Ishikawa (cell line): Measurements from ENCODE around the gene NAV2.

Experiments
- CEBPB ChIP-seq: IDR thresholded peaks from 2 replicates; pipeline ENCODE4 v1.6.1; 2012
- CREB1 ChIP-seq: IDR thresholded peaks from 2 replicates; pipeline ENCODE4 v1.6.1; 2012; ENCODE audit warnings: low read depth
- EGR1 ChIP-seq: IDR thresholded peaks from 2 replicates; pipeline ENCODE4 v1.6.1; 2012
- EP300 ChIP-seq: IDR thresholded peaks from 2 replicates; pipeline ENCODE4 v1.6.1; 2012; ENCODE audit warnings: borderline replicate concordance
- FOXM1 ChIP-seq: IDR thresholded peaks from 2 replicates; pipeline ENCODE4 v1.6.1; 2012; ENCODE audit warnings: low read depth, borderline replicate concordance
- NFIC ChIP-seq: IDR thresholded peaks from 2 replicates; pipeline ENCODE4 v1.6.1; 2012
- RAD21 ChIP-seq: IDR thresholded peaks from 2 replicates; pipeline ENCODE4 v1.6.1; 2012; ENCODE audit warnings: low read depth
- TAF1 ChIP-seq: IDR thresholded peaks from 2 replicates; pipeline ENCODE4 v1.6.1; 2012; ENCODE audit warnings: low read depth, mild to moderate bottlenecking
- TCF12 ChIP-seq: IDR thresholded peaks from 2 replicates; pipeline ENCODE4 v1.6.1; 2012; ENCODE audit warnings: low read depth
- TEAD4 ChIP-seq: IDR thresholded peaks from 2 replicates; pipeline ENCODE4 v1.6.1; 2012
- YY1 ChIP-seq: IDR thresholded peaks from 2 replicates; pipeline ENCODE4 v1.6.1; 2012; ENCODE audit warnings: low read depth
- ZBTB7A ChIP-seq: IDR thresholded peaks from 2 replicates; pipeline ENCODE4 v1.6.1; 2012; ENCODE audit warnings: low read depth
- TF ChIP-seq, protein P1 (sequence below): IDR thresholded peaks from 2 replicates; pipeline ENCODE4 v1.6.1; 2012; ENCODE audit warnings: low read depth, mild to moderate bottlenecking
- TF ChIP-seq, protein P2 (sequence below): IDR thresholded peaks from 2 replicates; pipeline ENCODE4 v1.6.1; 2012
- TF ChIP-seq, protein P3 (sequence below): IDR thresholded peaks from 2 replicates; pipeline ENCODE4 v1.6.1; 2012

NAV2 gene

DNA sequence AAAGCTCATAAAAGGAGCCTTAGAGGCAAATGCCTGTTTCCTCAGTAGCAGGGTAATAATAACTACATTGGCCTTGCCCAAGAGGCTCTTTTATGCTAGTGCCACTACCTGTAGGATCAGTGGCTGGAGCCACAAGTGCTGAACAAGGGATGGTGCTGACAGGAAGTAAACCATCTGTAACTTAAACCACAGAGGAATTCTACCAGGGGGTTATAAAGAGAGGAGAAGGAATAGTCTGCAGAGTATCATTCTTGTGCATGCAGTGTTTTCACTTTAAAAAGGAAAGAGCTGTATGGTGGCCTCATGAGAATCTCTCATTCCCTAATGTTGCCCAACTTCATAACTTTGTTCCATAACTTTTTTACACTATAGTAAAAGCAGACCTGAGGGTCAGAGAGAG, 279.5 kb downstream of the NAV2 start:
- TF ChIP-seq TEAD4 (no peak), NFIC (no peak), TCF12 (no peak), YY1 (no peak), CEBPB (no peak), EGR1 (no peak), CREB1 (no peak), TAF1 (no peak), RAD21 (no peak), FOXM1 (no peak)
- TF ChIP-seq, protein P1, sequence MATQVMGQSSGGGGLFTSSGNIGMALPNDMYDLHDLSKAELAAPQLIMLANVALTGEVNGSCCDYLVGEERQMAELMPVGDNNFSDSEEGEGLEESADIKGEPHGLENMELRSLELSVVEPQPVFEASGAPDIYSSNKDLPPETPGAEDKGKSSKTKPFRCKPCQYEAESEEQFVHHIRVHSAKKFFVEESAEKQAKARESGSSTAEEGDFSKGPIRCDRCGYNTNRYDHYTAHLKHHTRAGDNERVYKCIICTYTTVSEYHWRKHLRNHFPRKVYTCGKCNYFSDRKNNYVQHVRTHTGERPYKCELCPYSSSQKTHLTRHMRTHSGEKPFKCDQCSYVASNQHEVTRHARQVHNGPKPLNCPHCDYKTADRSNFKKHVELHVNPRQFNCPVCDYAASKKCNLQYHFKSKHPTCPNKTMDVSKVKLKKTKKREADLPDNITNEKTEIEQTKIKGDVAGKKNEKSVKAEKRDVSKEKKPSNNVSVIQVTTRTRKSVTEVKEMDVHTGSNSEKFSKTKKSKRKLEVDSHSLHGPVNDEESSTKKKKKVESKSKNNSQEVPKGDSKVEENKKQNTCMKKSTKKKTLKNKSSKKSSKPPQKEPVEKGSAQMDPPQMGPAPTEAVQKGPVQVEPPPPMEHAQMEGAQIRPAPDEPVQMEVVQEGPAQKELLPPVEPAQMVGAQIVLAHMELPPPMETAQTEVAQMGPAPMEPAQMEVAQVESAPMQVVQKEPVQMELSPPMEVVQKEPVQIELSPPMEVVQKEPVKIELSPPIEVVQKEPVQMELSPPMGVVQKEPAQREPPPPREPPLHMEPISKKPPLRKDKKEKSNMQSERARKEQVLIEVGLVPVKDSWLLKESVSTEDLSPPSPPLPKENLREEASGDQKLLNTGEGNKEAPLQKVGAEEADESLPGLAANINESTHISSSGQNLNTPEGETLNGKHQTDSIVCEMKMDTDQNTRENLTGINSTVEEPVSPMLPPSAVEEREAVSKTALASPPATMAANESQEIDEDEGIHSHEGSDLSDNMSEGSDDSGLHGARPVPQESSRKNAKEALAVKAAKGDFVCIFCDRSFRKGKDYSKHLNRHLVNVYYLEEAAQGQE, result no peak
- TF ChIP-seq, protein P2, sequence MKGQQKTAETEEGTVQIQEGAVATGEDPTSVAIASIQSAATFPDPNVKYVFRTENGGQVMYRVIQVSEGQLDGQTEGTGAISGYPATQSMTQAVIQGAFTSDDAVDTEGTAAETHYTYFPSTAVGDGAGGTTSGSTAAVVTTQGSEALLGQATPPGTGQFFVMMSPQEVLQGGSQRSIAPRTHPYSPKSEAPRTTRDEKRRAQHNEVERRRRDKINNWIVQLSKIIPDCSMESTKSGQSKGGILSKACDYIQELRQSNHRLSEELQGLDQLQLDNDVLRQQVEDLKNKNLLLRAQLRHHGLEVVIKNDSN, result no peak
- TF ChIP-seq, protein P3, sequence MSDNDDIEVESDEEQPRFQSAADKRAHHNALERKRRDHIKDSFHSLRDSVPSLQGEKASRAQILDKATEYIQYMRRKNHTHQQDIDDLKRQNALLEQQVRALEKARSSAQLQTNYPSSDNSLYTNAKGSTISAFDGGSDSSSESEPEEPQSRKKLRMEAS, result no peak

DNA sequence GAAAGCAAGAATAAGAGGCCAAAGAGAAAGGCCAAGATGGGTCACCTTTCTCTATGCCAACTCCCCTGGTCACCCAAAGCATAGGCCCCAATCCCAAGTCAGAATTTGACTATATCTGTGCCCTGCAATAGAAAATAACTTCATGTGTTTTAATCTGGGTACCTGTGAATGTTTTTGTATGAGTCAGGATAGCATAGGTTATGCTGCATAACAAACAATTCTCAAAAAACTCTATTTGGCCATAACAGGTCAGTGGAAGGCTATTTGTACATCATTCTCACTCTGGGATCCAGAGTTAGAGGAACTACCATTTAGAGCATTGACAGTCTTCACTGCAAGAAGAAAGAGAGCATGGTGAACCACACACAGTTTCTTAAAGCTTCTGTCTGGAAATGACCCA, 280.4 kb downstream of the NAV2 start:
- no peak for TF ChIP-seq TCF12
- TF ChIP-seq, protein P3, result no peak
- no peak for TF ChIP-seq TAF1
- TF ChIP-seq NFIC, result no peak
- TF ChIP-seq, protein P2, result no peak
- TF ChIP-seq EP300, result no peak
- no peak for TF ChIP-seq CREB1
- TF ChIP-seq, protein P1, result no peak
- TF ChIP-seq ZBTB7A, result no peak
- TF ChIP-seq EGR1, result no peak
- TF ChIP-seq CEBPB, result no peak
- no peak for TF ChIP-seq FOXM1
- TF ChIP-seq TEAD4, result no peak
- no peak for TF ChIP-seq YY1
- TF ChIP-seq RAD21, result no peak

DNA sequence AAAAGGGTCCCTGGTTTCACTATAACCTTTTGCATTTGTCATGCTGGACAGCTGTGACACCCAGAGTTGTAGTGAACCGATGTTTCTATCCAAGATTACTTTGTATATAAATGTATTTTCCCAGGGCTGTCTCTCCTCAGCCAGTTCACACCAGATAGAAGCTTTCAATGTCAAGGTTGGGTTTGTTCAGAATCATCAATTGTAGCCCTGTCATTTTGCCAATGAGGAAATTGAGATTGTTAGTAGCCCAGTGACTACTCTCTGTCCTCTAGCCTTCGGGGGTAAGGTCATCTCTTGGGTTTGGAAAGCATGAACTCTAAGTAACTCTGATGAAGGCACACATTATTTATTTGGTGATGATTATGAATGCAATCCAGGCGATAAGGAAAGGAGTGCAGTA, 282.0 kb downstream of the NAV2 start:
- TF ChIP-seq EP300, result no peak
- no peak for TF ChIP-seq TEAD4
- TF ChIP-seq FOXM1, result no peak
- TF ChIP-seq, protein P1, result no peak
- no peak for TF ChIP-seq NFIC
- no peak for TF ChIP-seq EGR1
- TF ChIP-seq ZBTB7A, result no peak
- TF ChIP-seq, protein P2, result no peak
- no peak for TF ChIP-seq TCF12
- no peak for TF ChIP-seq CEBPB

DNA sequence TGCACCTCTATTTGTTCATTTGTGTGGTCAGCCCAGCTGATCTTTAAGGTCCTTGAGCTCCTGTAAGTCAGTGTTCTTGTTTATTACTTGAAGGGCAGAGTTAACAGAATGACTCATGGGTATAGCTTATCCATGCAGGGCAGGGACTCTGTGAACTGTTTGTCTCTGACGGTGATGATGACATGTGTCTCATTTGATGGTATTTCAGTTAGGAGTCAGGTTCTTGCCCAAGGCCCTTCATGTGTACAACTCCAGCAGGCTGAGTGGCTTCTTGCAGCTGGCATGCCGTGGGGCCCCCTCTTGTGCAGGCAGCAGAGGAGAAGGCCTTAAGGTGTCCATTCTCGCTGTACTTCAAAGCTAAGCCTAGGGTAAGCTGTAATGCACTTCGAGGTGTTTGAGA, 282.5 kb downstream of the NAV2 start:
- TF ChIP-seq TCF12, result no peak
- TF ChIP-seq TAF1, result no peak
- no peak for TF ChIP-seq RAD21
- no peak for TF ChIP-seq CEBPB
- TF ChIP-seq FOXM1, result no peak
- no peak for TF ChIP-seq YY1
- no peak for TF ChIP-seq EP300
- TF ChIP-seq TEAD4, result no peak
- no peak for TF ChIP-seq EGR1
- TF ChIP-seq, protein P2, result no peak
- no peak for TF ChIP-seq NFIC
- no peak for TF ChIP-seq ZBTB7A
- TF ChIP-seq, protein P1, result no peak
- TF ChIP-seq, protein P3, result no peak
- TF ChIP-seq CREB1, result no peak
